Neural progenitor cell (in vitro differentiated cells): ENCODE data around the gene EML2.

Source experiments
- CTCF ChIP-seq: fragments of 200-600 bp; sonication (generic); IDR thresholded peaks from 2 replicates; pipeline ENCODE4 v1.5.1; 2017; ENCODE audit warnings: antibody characterized with exemption, mild to moderate bottlenecking
- EZH2 ChIP-seq: fragments of 200-600 bp; sonication (generic); IDR thresholded peaks from 2 replicates; pipeline ENCODE4 v1.6.1; 2017; ENCODE audit warnings: antibody characterized with exemption, mild to moderate bottlenecking, moderate library complexity

- no peak for TF ChIP-seq CTCF
- no peak for TF ChIP-seq EZH2
Observed at GRCh38 chr19:45650722-45651121, 11.5 kb upstream of the EML2 start.
